DND-41 (cell line): ENCODE results near the gene TCF4.

Source experiments
- ATAC-seq: fragments of 200-7000 bp; cut with Tn5 transposase; 3 replicates; pipeline ENCODE4 v1.9.1; 2021; ENCODE audit warnings: low read depth; ENCODE audit not compliant: insufficient read depth
- DNase-seq: peaks from one replicate; pipeline ENCODE4 v3.0.0-alpha.2; 2020
- H2AFZ ChIP-seq: 2 replicates; pipeline ENCODE4 v1.6.0; 2012; ENCODE audit warnings: low read depth, low read length
- H3K27ac ChIP-seq: 2 replicates; pipeline ENCODE4 v1.5.1; 2012; ENCODE audit warnings: low read length, inconsistent platforms
- H3K27me3 ChIP-seq: fragments of 200-600 bp; sonication (generic); 2 replicates; pipeline ENCODE4 v1.6.0; 2012; ENCODE audit warnings: low read length, mild to moderate bottlenecking, inconsistent platforms; ENCODE audit not compliant: insufficient read depth, poor library complexity
- H3K36me3 ChIP-seq: 2 replicates; pipeline ENCODE4 v1.5.1; 2012; ENCODE audit warnings: low read length, inconsistent platforms; ENCODE audit not compliant: insufficient read depth
- H3K4me1 ChIP-seq: 2 replicates; pipeline ENCODE4 v1.5.1; 2012; ENCODE audit warnings: mild to moderate bottlenecking, low read length; ENCODE audit not compliant: insufficient read depth
- H3K4me2 ChIP-seq: 2 replicates; pipeline ENCODE4 v1.6.0; 2012; ENCODE audit warnings: mild to moderate bottlenecking, moderate library complexity, low read length, inconsistent platforms; ENCODE audit not compliant: insufficient read depth
- H3K4me3 ChIP-seq, 2 experiments: fragments of 200-600 bp in 1 of 2; shearing (Covaris generic) in 1 of 2; 2 replicates each; pipeline ENCODE4 v1.5.1; 2012 to 2016; ENCODE audit warnings: inconsistent platforms in 2 of 2, low read length in 2 of 2, mild to moderate bottlenecking in 2 of 2, low read depth in 1 of 2, moderate library complexity in 1 of 2
- H3K79me2 ChIP-seq: 2 replicates; pipeline ENCODE4 v1.6.0; 2012; ENCODE audit warnings: low read length, inconsistent platforms; ENCODE audit not compliant: insufficient read depth
- H3K9ac ChIP-seq: 2 replicates; pipeline ENCODE4 v1.6.0; 2012; ENCODE audit warnings: low read depth, mild to moderate bottlenecking, inconsistent platforms, low read length, moderate library complexity
- H3K9me3 ChIP-seq: 2 replicates; pipeline ENCODE4 v1.5.1; 2012; ENCODE audit warnings: low read length, moderate library complexity, mild to moderate bottlenecking, inconsistent platforms; ENCODE audit not compliant: insufficient read depth, severe bottlenecking
- H4K20me1 ChIP-seq: 2 replicates; pipeline ENCODE4 v1.6.0; 2012; ENCODE audit warnings: low read length; ENCODE audit not compliant: insufficient read depth
- CTCF ChIP-seq: IDR thresholded peaks from 2 replicates; pipeline ENCODE4 v1.5.1; 2012; ENCODE audit warnings: borderline replicate concordance, low read length, moderate library complexity, mild to moderate bottlenecking; ENCODE audit not compliant: poor library complexity, severe bottlenecking; ENCODE audit errors: extremely low read depth
- EZH2 ChIP-seq: IDR thresholded peaks from 3 replicates; pipeline ENCODE4 v1.6.1; 2012; ENCODE audit warnings: borderline replicate concordance, low read depth, mild to moderate bottlenecking, moderate library complexity, low read length, inconsistent platforms; ENCODE audit not compliant: severe bottlenecking

The TCF4 gene

GRCh38 chr18:55421615-55422419 lies 166.2 kb downstream of the TCF4 start:
- Histone ChIP-seq H3K36me3 (no peaks in the 10 kb centered on the region), H3K4me3 (no peak overlapping the region), H3K9me3 (no peaks in the 10 kb centered on the region), H3K4me1 (no peaks in the 10 kb centered on the region), H3K27me3 (no peaks in the 10 kb centered on the region), H2AFZ (no peak overlapping the region), H3K9ac (no peak overlapping the region), H3K4me2 (no peak overlapping the region), H3K79me2 (no peaks in the 10 kb centered on the region), H4K20me1 (no peaks in the 10 kb centered on the region), H3K27ac (no peak overlapping the region)
- no peak for ATAC-seq
- DNase-seq = no peak
- TF ChIP-seq CTCF = no peak
- TF ChIP-seq EZH2 = no peak

GRCh38 chr18:55421308-55421614 lies 166.7 kb downstream of the TCF4 start:
- no peaks in the 10 kb centered on the region for H3K27me3 ChIP-seq
- no peaks in the 10 kb centered on the region for H3K4me1 ChIP-seq
- no peaks in the 10 kb centered on the region for H4K20me1 ChIP-seq
- TF ChIP-seq CTCF (no peak), EZH2 (no peak)
- no peaks in the 10 kb centered on the region for H3K9me3 ChIP-seq
- H3K79me2 ChIP-seq = no peaks in the 10 kb centered on the region
- H3K27ac ChIP-seq = no peak overlapping the region
- no peak overlapping the region for H2AFZ ChIP-seq
- H3K36me3 ChIP-seq = no peaks in the 10 kb centered on the region
- no peak overlapping the region for H3K9ac ChIP-seq
- no peak overlapping the region for H3K4me3 ChIP-seq
- ATAC-seq (no peak), DNase-seq (no peak)
- no peak overlapping the region for H3K4me2 ChIP-seq

- no peak overlapping the region for H3K4me3 ChIP-seq
- H4K20me1 ChIP-seq = no peaks in the 10 kb centered on the region
- no peaks in the 10 kb centered on the region for H3K79me2 ChIP-seq
- TF ChIP-seq EZH2 = no peak
- TF ChIP-seq CTCF = no peak
- DNase-seq (no peak), ATAC-seq (no peak)
- no peak overlapping the region for H3K4me2 ChIP-seq
- H3K36me3 ChIP-seq = no peaks in the 10 kb centered on the region
- H3K9me3 ChIP-seq = no peaks in the 10 kb centered on the region
- no peak overlapping the region for H2AFZ ChIP-seq
- H3K9ac ChIP-seq = no peak overlapping the region
- H3K27ac ChIP-seq = no peak overlapping the region
- H3K4me1 ChIP-seq = no peaks in the 10 kb centered on the region
- no peaks in the 10 kb centered on the region for H3K27me3 ChIP-seq
Observed at GRCh38 chr18:55420665-55421307, 167.2 kb downstream of the TCF4 start.
